ENCODE data around the gene TBC1D22A. TPM values are rescaled to one million over a fixed set of nuclear protein-coding genes. Genes with fewer than 3 reads are reported as not detected.

Gene TBC1D22A
- total RNA-seq, 1 experiment from 2014 or later: 20.9 TPM

DNA sequence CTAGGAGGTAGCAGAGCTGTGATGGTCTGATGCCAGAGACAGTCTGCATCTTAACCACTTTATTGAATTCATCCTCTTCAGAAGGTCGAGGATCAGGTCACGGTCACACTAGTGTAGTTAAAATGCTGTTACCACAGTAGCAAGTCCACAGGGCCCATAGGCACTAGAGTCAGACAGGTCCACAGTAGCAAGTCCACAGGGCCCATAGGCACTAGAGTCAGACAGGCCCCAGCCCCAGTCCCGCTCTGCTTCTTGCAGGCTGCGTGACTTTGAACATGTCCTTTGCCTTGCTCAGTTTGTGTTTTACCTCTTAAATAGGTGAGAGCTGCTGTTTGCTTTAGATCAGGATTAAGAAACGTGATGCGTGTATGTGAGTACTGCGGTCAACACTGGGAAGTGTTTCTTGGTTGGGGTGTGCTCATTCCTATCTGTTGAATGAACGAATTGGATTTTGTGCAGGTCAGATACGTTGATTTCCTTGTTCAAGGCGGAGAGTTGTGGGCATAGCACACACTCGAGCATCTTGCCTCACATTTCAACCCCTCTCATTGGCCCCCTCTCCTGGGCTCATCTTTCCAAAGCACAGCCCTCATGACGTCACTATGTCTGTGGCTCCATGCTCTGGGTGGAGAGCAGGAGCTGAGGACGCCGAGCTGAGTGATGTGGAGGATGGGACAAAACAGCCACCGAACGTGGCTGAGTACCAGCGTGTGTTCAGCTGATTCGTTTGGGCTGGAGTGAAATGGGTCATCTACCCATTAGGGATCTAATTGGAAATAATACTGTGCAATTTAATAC lies 191.7 kb downstream of the TBC1D22A start:
- DNase-seq (ENCODE audit: low read depth, low spot score) (no peak), ATAC-seq (no peak)
- Histone ChIP-seq H3K79me2 (ENCODE audit: insufficient read depth, low read length) (no peaks in the 10 kb centered on the region), H3K9ac (ENCODE audit: low read length) (no peak overlapping the region), H3K4me3 (replicated peaks in 1 of 2; ENCODE audit: low read depth in 1 of 2, low read length in 2 of 2) (no peak overlapping the region), H4K20me1 (ENCODE audit: insufficient read depth) (no peaks in the 10 kb centered on the region), H3K4me2 (ENCODE audit: low read length) (no peak overlapping the region), H3K4me1 (ENCODE audit: control insufficient read depth in 1 of 2, insufficient read depth in 2 of 2, low read length in 2 of 2) (no peaks in the 10 kb centered on the region), H3K36me3 (ENCODE audit: control insufficient read depth in 1 of 2, insufficient read depth in 2 of 2, low read length in 2 of 2) (no peaks in the 10 kb centered on the region), H3K27ac (ENCODE audit: low read depth, low read length) (no peak overlapping the region), H3K9me2 (ENCODE audit: insufficient read depth) (no peaks in the 10 kb centered on the region), H3K27me3 (ENCODE audit: insufficient read depth, low read length) (no peaks in the 10 kb centered on the region), H2AFZ (ENCODE audit: low read depth, low read length, poor library complexity, severe bottlenecking) (no peak overlapping the region), H3K9me3 (ENCODE audit: control insufficient read depth in 1 of 2, insufficient read depth in 1 of 2, low read depth in 1 of 2, low read length in 2 of 2) (no peaks in the 10 kb centered on the region)
- RAD21 ChIA-PET (ENCODE audit: low non-redundant PET in 1 of 2, low total read pairs in 2 of 2, uncharacterized antibody in 2 of 2, unreplicated experiment in 2 of 2): no interaction called here
- CTCF ChIA-PET: no interaction called here
- intact Hi-C loops (cut with micrococcal nuclease): no loop called here
- no TSS peak for BruUV-seq (replicated peaks)
- POLR2A ChIA-PET: no interaction called here
- TF ChIP-seq EZH2 (IDR thresholded peaks at IDR 0.05) (no peak), CEBPB (IDR thresholded peaks at IDR 0.05; ENCODE audit: low read depth) (no peak), RAD21 (IDR thresholded peaks at IDR 0.05; ENCODE audit: low read depth) (no peak), TCF7L2 (IDR thresholded peaks at IDR 0.05; ENCODE audit: borderline replicate concordance, extremely low read depth, insufficient read depth, insufficient read length) (no peak), EZH2phosphoT487 (IDR thresholded peaks at IDR 0.05; ENCODE audit: borderline replicate concordance) (no peak), CBX3 (IDR thresholded peaks at IDR 0.05; ENCODE audit: low read depth) (no peak), POLR2A (IDR thresholded peaks at IDR 0.05; ENCODE audit: borderline replicate concordance, extremely low read depth, insufficient read depth, insufficient read length) (no peak), SP1 (IDR thresholded peaks at IDR 0.05; ENCODE audit: low read depth) (no peak), POLR2AphosphoS5 (IDR thresholded peaks at IDR 0.05; ENCODE audit: low read depth, low read length) (no peak), JUND (IDR thresholded peaks at IDR 0.05) (no peak), EGR1 (IDR thresholded peaks at IDR 0.05; ENCODE audit: low read depth) (no peak), FOSL1 (IDR thresholded peaks at IDR 0.05; ENCODE audit: low read depth) (no peak)
- TF ChIP-seq, protein P1, sequence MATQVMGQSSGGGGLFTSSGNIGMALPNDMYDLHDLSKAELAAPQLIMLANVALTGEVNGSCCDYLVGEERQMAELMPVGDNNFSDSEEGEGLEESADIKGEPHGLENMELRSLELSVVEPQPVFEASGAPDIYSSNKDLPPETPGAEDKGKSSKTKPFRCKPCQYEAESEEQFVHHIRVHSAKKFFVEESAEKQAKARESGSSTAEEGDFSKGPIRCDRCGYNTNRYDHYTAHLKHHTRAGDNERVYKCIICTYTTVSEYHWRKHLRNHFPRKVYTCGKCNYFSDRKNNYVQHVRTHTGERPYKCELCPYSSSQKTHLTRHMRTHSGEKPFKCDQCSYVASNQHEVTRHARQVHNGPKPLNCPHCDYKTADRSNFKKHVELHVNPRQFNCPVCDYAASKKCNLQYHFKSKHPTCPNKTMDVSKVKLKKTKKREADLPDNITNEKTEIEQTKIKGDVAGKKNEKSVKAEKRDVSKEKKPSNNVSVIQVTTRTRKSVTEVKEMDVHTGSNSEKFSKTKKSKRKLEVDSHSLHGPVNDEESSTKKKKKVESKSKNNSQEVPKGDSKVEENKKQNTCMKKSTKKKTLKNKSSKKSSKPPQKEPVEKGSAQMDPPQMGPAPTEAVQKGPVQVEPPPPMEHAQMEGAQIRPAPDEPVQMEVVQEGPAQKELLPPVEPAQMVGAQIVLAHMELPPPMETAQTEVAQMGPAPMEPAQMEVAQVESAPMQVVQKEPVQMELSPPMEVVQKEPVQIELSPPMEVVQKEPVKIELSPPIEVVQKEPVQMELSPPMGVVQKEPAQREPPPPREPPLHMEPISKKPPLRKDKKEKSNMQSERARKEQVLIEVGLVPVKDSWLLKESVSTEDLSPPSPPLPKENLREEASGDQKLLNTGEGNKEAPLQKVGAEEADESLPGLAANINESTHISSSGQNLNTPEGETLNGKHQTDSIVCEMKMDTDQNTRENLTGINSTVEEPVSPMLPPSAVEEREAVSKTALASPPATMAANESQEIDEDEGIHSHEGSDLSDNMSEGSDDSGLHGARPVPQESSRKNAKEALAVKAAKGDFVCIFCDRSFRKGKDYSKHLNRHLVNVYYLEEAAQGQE (IDR thresholded peaks at IDR 0.05; ENCODE audit: low read depth): no peak
- TF ChIP-seq, protein P2, sequence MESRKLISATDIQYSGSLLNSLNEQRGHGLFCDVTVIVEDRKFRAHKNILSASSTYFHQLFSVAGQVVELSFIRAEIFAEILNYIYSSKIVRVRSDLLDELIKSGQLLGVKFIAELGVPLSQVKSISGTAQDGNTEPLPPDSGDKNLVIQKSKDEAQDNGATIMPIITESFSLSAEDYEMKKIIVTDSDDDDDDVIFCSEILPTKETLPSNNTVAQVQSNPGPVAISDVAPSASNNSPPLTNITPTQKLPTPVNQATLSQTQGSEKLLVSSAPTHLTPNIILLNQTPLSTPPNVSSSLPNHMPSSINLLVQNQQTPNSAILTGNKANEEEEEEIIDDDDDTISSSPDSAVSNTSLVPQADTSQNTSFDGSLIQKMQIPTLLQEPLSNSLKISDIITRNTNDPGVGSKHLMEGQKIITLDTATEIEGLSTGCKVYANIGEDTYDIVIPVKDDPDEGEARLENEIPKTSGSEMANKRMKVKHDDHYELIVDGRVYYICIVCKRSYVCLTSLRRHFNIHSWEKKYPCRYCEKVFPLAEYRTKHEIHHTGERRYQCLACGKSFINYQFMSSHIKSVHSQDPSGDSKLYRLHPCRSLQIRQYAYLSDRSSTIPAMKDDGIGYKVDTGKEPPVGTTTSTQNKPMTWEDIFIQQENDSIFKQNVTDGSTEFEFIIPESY (IDR thresholded peaks at IDR 0.05; ENCODE audit: extremely low read depth, insufficient replicate concordance, low read length): no peak
- TF ChIP-seq, protein P3, sequence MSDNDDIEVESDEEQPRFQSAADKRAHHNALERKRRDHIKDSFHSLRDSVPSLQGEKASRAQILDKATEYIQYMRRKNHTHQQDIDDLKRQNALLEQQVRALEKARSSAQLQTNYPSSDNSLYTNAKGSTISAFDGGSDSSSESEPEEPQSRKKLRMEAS (IDR thresholded peaks at IDR 0.05): no peak
